Mesendoderm (in vitro differentiated cells): ENCODE results near the gene FAM3C.
A peak's percentile ranks its signal among the peaks of the same experiment; 100 is the strongest.

Source experiments
- DNase-seq: peaks from one replicate; pipeline ENCODE4 v3.0.0; 2013
- H2AK5ac ChIP-seq: 2 replicates; pipeline ENCODE4 v1.6.1; 2013; ENCODE audit warnings: low read length, inconsistent platforms
- H2BK120ac ChIP-seq: 2 replicates; pipeline ENCODE4 v1.6.1; 2013; ENCODE audit warnings: low read depth, mild to moderate bottlenecking, low read length, moderate library complexity, mixed read lengths
- H2BK15ac ChIP-seq: replicated peaks from 2 replicates; pipeline ENCODE4 v1.6.1; 2013; ENCODE audit warnings: low read depth, mild to moderate bottlenecking, moderate library complexity
- H2BK5ac ChIP-seq: 2 replicates; pipeline ENCODE4 v1.6.1; 2013; ENCODE audit warnings: low read length, inconsistent platforms
- H3K18ac ChIP-seq: 2 replicates; pipeline ENCODE4 v1.6.1; 2013; ENCODE audit warnings: mild to moderate bottlenecking, low read length, mixed read lengths
- H3K23ac ChIP-seq: one replicate; pipeline ENCODE4 v1.6.1; 2013; ENCODE audit warnings: low read length
- H3K27ac ChIP-seq: 2 replicates; pipeline ENCODE4 v1.5.1; 2013; ENCODE audit warnings: low read depth, mild to moderate bottlenecking, inconsistent platforms, low read length, moderate library complexity
- H3K27me3 ChIP-seq: 2 replicates; pipeline ENCODE4 v1.6.1; 2013; ENCODE audit warnings: low read length, control low read depth, mild to moderate bottlenecking, inconsistent platforms; ENCODE audit not compliant: insufficient read depth, poor library complexity
- H3K36me3 ChIP-seq: 2 replicates; pipeline ENCODE4 v1.6.1; 2013; ENCODE audit warnings: low read length, inconsistent platforms; ENCODE audit not compliant: control insufficient read depth, insufficient read depth
- H3K4ac ChIP-seq: one replicate; pipeline ENCODE4 v1.6.1; 2013; ENCODE audit warnings: low read depth, mild to moderate bottlenecking, low read length, moderate library complexity
- H3K4me1 ChIP-seq: 2 replicates; pipeline ENCODE4 v1.6.1; 2013; ENCODE audit warnings: low read depth, low read length, inconsistent platforms; ENCODE audit not compliant: control insufficient read depth
- H3K4me2 ChIP-seq: 2 replicates; pipeline ENCODE4 v1.6.1; 2013; ENCODE audit warnings: low read length
- H3K4me3 ChIP-seq: 2 replicates; pipeline ENCODE4 v1.5.1; 2013; ENCODE audit warnings: mild to moderate bottlenecking, low read length
- H3K56ac ChIP-seq: one replicate; pipeline ENCODE4 v1.6.1; 2013; ENCODE audit warnings: low read length
- H3K79me1 ChIP-seq: 2 replicates; pipeline ENCODE4 v1.6.1; 2013; ENCODE audit warnings: low read length, inconsistent platforms
- H3K79me2 ChIP-seq: 2 replicates; pipeline ENCODE4 v1.6.1; 2013; ENCODE audit warnings: mild to moderate bottlenecking, low read length; ENCODE audit not compliant: control insufficient read depth, insufficient read depth
- H3K9ac ChIP-seq: 2 replicates; pipeline ENCODE4 v1.6.1; 2013; ENCODE audit warnings: low read length, inconsistent platforms
- H4K5ac ChIP-seq: one replicate; pipeline ENCODE4 v1.6.1; 2013; ENCODE audit warnings: low read length
- H4K8ac ChIP-seq: one replicate; pipeline ENCODE4 v1.6.1; 2013; ENCODE audit warnings: low read depth, mild to moderate bottlenecking, control low read depth, low read length, moderate library complexity
- WGBS: extraction: QIAGEN DNeasy Blood & Tissue Kit; methylation state at CpG from one replicate; pipeline ENCODE4 v1.1.7; 2013; ENCODE audit warnings: low lambda C conversion rate, missing lambda C conversion rate; ENCODE audit not compliant: insufficient coverage; ENCODE audit errors: extremely low coverage; 5-methylcytosine and 5-hydroxymethylcytosine counted together

Gene FAM3C

GRCh38 chr7:121334376-121334775 is 61.7 kb downstream of the FAM3C start:
- WGBS, result no CpG with 5 or more reads among the region's 4 CpGs
- Histone ChIP-seq H3K4me1 (no peaks in the 10 kb centered on the region), H3K23ac (no peak overlapping the region), H3K79me1 (no peaks in the 10 kb centered on the region), H3K27me3 (peaks cover 8% of the 10 kb centered on the region), H2BK120ac (no peak overlapping the region), H2BK15ac (no peak overlapping the region), H3K79me2 (no peaks in the 10 kb centered on the region), H4K5ac (no peak overlapping the region), H3K4ac (no peak overlapping the region), H3K18ac (no peak overlapping the region), H3K4me3 (no peak overlapping the region), H4K8ac (no peak overlapping the region), H2AK5ac (no peak overlapping the region), H3K36me3 (no peaks in the 10 kb centered on the region), H3K56ac (no peak overlapping the region), H3K27ac (no peak overlapping the region), H2BK5ac (no peak overlapping the region), H3K4me2 (no peak overlapping the region), H3K9ac (no peak overlapping the region)
- DNase-seq, result no peak

- no peak overlapping the region for H4K8ac ChIP-seq
- no peaks in the 10 kb centered on the region for H3K79me1 ChIP-seq
- no peak overlapping the region for H3K27ac ChIP-seq
- H3K36me3 ChIP-seq, result no peaks in the 10 kb centered on the region
- no peak overlapping the region for H3K9ac ChIP-seq
- no peak overlapping the region for H3K23ac ChIP-seq
- no peak overlapping the region for H4K5ac ChIP-seq
- no peak overlapping the region for H2BK15ac ChIP-seq
- no peak overlapping the region for H3K4ac ChIP-seq
- no peak for DNase-seq
- no peak overlapping the region for H2BK5ac ChIP-seq
- no peaks in the 10 kb centered on the region for H3K79me2 ChIP-seq
- no peak overlapping the region for H3K4me2 ChIP-seq
- no peak overlapping the region for H2AK5ac ChIP-seq
- no peak overlapping the region for H2BK120ac ChIP-seq
- no peak overlapping the region for H3K4me3 ChIP-seq
- H3K27me3 ChIP-seq, result peaks cover 15% of the 10 kb centered on the region
- H3K4me1 ChIP-seq, result no peaks in the 10 kb centered on the region
- no peak overlapping the region for H3K56ac ChIP-seq
- H3K18ac ChIP-seq, result no peak overlapping the region
- no CpG with 5 or more reads among the region's 5 CpGs for WGBS
These were observed 64.5 kb downstream of the FAM3C start for GRCh38 chr7:121331574-121331973.

GRCh38 chr7:121331048-121331447 is 65.1 kb downstream of the FAM3C start:
- Histone ChIP-seq H3K79me1 (no peaks in the 10 kb centered on the region), H3K27me3 (peaks cover 15% of the 10 kb centered on the region), H2BK15ac (no peak overlapping the region), H4K5ac (no peak overlapping the region), H3K4me1 (no peaks in the 10 kb centered on the region), H3K23ac (no peak overlapping the region), H3K4me2 (no peak overlapping the region), H3K79me2 (no peaks in the 10 kb centered on the region), H3K56ac (no peak overlapping the region), H2AK5ac (no peak overlapping the region), H3K4me3 (no peak overlapping the region), H3K4ac (no peak overlapping the region), H3K18ac (no peak overlapping the region), H2BK5ac (no peak overlapping the region), H3K27ac (no peak overlapping the region), H2BK120ac (no peak overlapping the region), H3K36me3 (no peaks in the 10 kb centered on the region), H3K9ac (no peak overlapping the region), H4K8ac (no peak overlapping the region)
- WGBS, result no CpG with 5 or more reads among the region's 4 CpGs
- DNase-seq, result no peak

- no peak overlapping the region for H3K9ac ChIP-seq
- H3K4me1 ChIP-seq, result no peaks in the 10 kb centered on the region
- peak overlapping the region; percentile 11 for H3K4me3 ChIP-seq
- H3K23ac ChIP-seq, result no peak overlapping the region
- WGBS, result no CpG with 5 or more reads among the region's 52 CpGs
- peak; percentile 48 for DNase-seq
- H3K27ac ChIP-seq, result no peak overlapping the region
- H4K8ac ChIP-seq, result no peak overlapping the region
- no peak overlapping the region for H3K4ac ChIP-seq
- peak overlapping the region; percentile 89 for H3K4me2 ChIP-seq
- H3K18ac ChIP-seq, result no peak overlapping the region
- H3K36me3 ChIP-seq, result no peaks in the 10 kb centered on the region
- H2BK15ac ChIP-seq, result no peak overlapping the region
- H3K56ac ChIP-seq, result no peak overlapping the region
- no peak overlapping the region for H2BK120ac ChIP-seq
- no peak overlapping the region for H4K5ac ChIP-seq
- H3K79me1 ChIP-seq, result no peaks in the 10 kb centered on the region
- H3K79me2 ChIP-seq, result no peaks in the 10 kb centered on the region
- H3K27me3 ChIP-seq, result peaks cover 15% of the 10 kb centered on the region
- no peak overlapping the region for H2BK5ac ChIP-seq
- no peak overlapping the region for H2AK5ac ChIP-seq
These were observed 65.9 kb downstream of the FAM3C start for GRCh38 chr7:121330053-121330833.

GRCh38 chr7:121329191-121330052 is 66.7 kb downstream of the FAM3C start:
- WGBS, result no CpG with 5 or more reads among the region's 47 CpGs
- Histone ChIP-seq H3K27ac (no peak overlapping the region), H2BK15ac (no peak overlapping the region), H3K4me3 (peak overlapping the region; percentile 16), H2BK5ac (no peak overlapping the region), H4K5ac (no peak overlapping the region), H4K8ac (no peak overlapping the region), H3K36me3 (no peaks in the 10 kb centered on the region), H3K4ac (no peak overlapping the region), H3K18ac (no peak overlapping the region), H3K4me1 (no peaks in the 10 kb centered on the region), H2AK5ac (no peak overlapping the region), H3K79me1 (no peaks in the 10 kb centered on the region), H2BK120ac (no peak overlapping the region), H3K79me2 (no peaks in the 10 kb centered on the region), H3K27me3 (peaks cover 15% of the 10 kb centered on the region), H3K56ac (no peak overlapping the region), H3K23ac (peak overlapping the region; percentile 4), H3K4me2 (peak overlapping the region; percentile 89), H3K9ac (no peak overlapping the region)
- DNase-seq, result peak; percentile 64
